ENCODE data around the gene SP3. TPM values are rescaled to one million over a fixed set of nuclear protein-coding genes. Genes with fewer than 3 reads are reported as not detected.
A peak's percentile ranks its signal among the peaks of the same experiment; 100 is the strongest.

The SP3 gene
- total and polyA plus RNA-seq, 2 experiments from 2014 or later: 24.1 to 110 TPM

DNA sequence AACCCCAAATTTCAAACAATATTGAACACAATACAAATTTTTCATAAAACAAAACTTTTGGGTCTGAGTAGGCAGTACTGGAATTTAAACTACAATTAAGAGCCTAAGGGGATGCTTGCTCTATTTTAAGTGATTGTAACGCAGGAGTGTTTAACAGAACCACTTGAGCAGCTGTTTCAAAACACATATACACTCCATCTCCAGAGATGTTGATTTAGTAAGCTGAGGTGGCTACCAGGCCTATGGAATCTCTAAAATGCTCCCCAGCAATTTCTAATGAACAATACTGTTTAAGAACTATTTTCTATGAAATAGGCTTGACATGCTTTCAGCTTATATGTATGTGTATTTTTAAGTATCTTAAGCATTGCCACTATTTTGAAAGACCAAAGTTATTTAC is 58.5 kb downstream of the SP3 start (continued):
- no peak for TF ChIP-seq EZH2phosphoT487 (IDR thresholded peaks at IDR 0.05; ENCODE audit: unreplicated experiment)
- TF ChIP-seq, protein P1, sequence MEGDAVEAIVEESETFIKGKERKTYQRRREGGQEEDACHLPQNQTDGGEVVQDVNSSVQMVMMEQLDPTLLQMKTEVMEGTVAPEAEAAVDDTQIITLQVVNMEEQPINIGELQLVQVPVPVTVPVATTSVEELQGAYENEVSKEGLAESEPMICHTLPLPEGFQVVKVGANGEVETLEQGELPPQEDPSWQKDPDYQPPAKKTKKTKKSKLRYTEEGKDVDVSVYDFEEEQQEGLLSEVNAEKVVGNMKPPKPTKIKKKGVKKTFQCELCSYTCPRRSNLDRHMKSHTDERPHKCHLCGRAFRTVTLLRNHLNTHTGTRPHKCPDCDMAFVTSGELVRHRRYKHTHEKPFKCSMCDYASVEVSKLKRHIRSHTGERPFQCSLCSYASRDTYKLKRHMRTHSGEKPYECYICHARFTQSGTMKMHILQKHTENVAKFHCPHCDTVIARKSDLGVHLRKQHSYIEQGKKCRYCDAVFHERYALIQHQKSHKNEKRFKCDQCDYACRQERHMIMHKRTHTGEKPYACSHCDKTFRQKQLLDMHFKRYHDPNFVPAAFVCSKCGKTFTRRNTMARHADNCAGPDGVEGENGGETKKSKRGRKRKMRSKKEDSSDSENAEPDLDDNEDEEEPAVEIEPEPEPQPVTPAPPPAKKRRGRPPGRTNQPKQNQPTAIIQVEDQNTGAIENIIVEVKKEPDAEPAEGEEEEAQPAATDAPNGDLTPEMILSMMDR (conservative IDR thresholded peaks at IDR 0.05; ENCODE audit: low read depth in 2 of 2): no peak
- TF ChIP-seq CREB1 (CRISPR knock-in tag; IDR thresholded peaks at IDR 0.05; ENCODE audit: low read depth): no peak
- TF ChIP-seq JUNB (IDR thresholded peaks at IDR 0.05; ENCODE audit: unreplicated experiment): no peak

DNA sequence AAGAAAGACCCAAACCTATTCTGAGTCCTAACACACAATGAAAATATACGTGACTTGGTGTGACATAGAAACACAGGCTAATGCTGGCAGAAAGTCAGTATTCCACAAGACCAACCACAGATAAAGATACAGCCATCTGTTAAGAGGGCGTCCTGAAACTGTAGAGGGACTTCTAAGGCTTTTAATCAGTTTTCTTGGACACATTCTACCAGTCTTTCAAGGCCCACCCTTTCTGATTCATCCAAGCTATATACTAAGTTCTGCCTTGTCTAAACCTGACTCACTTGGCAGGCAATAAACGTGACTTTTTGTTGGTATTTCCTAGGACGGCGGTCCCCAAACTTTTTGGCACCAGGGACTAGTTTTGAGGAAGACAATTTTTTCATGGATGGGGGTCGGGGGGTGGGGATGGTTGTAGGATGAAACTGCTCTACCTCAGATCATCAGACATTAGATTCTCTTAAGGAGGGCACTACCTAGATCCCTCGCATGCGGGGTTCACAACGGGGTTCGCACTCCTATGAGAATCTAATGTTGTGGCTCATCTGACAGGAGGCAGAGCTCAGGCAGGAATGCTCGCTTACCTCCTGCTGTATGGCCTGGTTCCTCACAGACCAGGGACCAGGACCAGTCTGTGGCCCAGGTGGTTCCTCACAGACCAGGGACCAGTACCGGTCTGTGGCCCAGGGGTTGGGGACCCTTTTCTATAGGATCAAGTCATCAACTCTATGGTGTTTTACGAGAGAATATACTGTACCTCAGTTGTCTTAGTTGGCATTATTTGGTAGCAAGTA is 61.4 kb downstream of the SP3 start:
- Mint-ChIP-seq H3K27me3 (ENCODE audit: insufficient read depth, low read depth, poor library complexity) (peaks cover 4% of the 10 kb centered on the region), H3K4me1 (no peaks in the 10 kb centered on the region), H3K9me3 (no peaks in the 10 kb centered on the region), H3K4me3 (no peak overlapping the region), H3K36me3 (ENCODE audit: low read depth) (peaks cover 44% of the 10 kb centered on the region), H3K27ac (no peak overlapping the region)
- no peak overlapping the region for H3K4me2 ChIP-seq
- ATAC-seq (no peak), DNase-seq (ENCODE audit: low spot score) (no peak)
- no peak overlapping the region for H3K27ac ChIP-seq (ENCODE audit: low read depth)
- H4K20me1 ChIP-seq (replicated peaks; ENCODE audit: insufficient read depth): no peaks in the 10 kb centered on the region
- H3K79me2 ChIP-seq (replicated peaks; ENCODE audit: insufficient read depth): no peaks in the 10 kb centered on the region
- TF ChIP-seq, protein P2, sequence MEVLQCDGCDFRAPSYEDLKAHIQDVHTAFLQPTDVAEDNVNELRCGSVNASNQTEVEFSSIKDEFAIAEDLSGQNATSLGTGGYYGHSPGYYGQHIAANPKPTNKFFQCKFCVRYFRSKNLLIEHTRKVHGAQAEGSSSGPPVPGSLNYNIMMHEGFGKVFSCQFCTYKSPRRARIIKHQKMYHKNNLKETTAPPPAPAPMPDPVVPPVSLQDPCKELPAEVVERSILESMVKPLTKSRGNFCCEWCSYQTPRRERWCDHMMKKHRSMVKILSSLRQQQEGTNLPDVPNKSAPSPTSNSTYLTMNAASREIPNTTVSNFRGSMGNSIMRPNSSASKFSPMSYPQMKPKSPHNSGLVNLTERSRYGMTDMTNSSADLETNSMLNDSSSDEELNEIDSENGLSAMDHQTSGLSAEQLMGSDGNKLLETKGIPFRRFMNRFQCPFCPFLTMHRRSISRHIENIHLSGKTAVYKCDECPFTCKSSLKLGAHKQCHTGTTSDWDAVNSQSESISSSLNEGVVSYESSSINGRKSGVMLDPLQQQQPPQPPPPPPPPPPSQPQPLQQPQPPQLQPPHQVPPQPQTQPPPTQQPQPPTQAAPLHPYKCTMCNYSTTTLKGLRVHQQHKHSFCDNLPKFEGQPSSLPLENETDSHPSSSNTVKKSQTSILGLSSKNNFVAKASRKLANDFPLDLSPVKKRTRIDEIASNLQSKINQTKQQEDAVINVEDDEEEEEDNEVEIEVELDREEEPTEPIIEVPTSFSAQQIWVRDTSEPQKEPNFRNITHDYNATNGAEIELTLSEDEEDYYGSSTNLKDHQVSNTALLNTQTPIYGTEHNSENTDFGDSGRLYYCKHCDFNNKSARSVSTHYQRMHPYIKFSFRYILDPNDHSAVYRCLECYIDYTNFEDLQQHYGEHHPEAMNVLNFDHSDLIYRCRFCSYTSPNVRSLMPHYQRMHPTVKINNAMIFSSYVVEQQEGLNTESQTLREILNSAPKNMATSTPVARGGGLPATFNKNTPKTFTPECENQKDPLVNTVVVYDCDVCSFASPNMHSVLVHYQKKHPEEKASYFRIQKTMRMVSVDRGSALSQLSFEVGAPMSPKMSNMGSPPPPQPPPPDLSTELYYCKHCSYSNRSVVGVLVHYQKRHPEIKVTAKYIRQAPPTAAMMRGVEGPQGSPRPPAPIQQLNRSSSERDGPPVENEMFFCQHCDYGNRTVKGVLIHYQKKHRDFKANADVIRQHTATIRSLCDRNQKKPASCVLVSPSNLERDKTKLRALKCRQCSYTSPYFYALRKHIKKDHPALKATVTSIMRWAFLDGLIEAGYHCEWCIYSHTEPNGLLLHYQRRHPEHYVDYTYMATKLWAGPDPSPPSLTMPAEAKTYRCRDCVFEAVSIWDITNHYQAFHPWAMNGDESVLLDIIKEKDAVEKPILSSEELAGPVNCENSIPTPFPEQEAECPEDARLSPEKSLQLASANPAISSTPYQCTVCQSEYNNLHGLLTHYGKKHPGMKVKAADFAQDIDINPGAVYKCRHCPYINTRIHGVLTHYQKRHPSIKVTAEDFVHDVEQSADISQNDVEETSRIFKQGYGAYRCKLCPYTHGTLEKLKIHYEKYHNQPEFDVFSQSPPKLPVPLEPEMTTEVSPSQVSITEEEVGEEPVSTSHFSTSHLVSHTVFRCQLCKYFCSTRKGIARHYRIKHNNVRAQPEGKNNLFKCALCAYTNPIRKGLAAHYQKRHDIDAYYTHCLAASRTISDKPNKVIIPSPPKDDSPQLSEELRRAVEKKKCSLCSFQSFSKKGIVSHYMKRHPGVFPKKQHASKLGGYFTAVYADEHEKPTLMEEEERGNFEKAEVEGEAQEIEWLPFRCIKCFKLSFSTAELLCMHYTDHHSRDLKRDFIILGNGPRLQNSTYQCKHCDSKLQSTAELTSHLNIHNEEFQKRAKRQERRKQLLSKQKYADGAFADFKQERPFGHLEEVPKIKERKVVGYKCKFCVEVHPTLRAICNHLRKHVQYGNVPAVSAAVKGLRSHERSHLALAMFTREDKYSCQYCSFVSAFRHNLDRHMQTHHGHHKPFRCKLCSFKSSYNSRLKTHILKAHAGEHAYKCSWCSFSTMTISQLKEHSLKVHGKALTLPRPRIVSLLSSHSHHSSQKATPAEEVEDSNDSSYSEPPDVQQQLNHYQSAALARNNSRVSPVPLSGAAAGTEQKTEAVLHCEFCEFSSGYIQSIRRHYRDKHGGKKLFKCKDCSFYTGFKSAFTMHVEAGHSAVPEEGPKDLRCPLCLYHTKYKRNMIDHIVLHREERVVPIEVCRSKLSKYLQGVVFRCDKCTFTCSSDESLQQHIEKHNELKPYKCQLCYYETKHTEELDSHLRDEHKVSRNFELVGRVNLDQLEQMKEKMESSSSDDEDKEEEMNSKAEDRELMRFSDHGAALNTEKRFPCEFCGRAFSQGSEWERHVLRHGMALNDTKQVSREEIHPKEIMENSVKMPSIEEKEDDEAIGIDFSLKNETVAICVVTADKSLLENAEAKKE (CRISPR knock-in tag; IDR thresholded peaks at IDR 0.05): no peak
- TF ChIP-seq ZNF114 (CRISPR knock-in tag; IDR thresholded peaks at IDR 0.05) (no peak), POLR2AphosphoS5 (IDR thresholded peaks at IDR 0.05; ENCODE audit: low read depth) (peak; percentile 36; the same call in 1 of the 2 replicates), STAT1 (IDR thresholded peaks at IDR 0.05; ENCODE audit: unreplicated experiment) (no peak), CREB1 (CRISPR knock-in tag; IDR thresholded peaks at IDR 0.05; ENCODE audit: low read depth) (no peak), EZH2 (IDR thresholded peaks at IDR 0.05; ENCODE audit: low read depth, unreplicated experiment) (no peak)
- no peaks in the 10 kb centered on the region for H3K9me2 ChIP-seq (ENCODE audit: insufficient read depth)
- H3K4me1 ChIP-seq (ENCODE audit: insufficient read depth): no peaks in the 10 kb centered on the region
- no peak overlapping the region for H2AFZ ChIP-seq
- H3F3A ChIP-seq (replicated peaks; ENCODE audit: low read depth): no peaks in the 10 kb centered on the region
- H3K36me3 ChIP-seq (ENCODE audit: insufficient read depth): peaks cover 3% of the 10 kb centered on the region; the same call in 1 of the 2 replicates
- H3K27me3 ChIP-seq (ENCODE audit: insufficient read depth): no peaks in the 10 kb centered on the region
- H3K4me3 ChIP-seq: no peak overlapping the region

Data from GM23338 (cell line).